ENCODE measurements around the gene RFC1. TPM values are rescaled to one million over a fixed set of nuclear protein-coding genes. Genes with fewer than 3 reads are reported as not detected.
"Not testable (repeated sequence)": the region's sequence is repeated elsewhere in the genome, so short reads cannot be mapped to it uniquely, and the experiment has no call there.

Gene RFC1
- polyA plus RNA-seq, 3 donors: 67.3 to 77.9 (median 68.0) TPM

- no peak for DNase-seq
These were observed 46.5 kb downstream of the RFC1 start for GRCh38 chr4:39319676-39320075.

- DNase-seq: no peak
These were observed 53.3 kb downstream of the RFC1 start for GRCh38 chr4:39312816-39313215.

DNA sequence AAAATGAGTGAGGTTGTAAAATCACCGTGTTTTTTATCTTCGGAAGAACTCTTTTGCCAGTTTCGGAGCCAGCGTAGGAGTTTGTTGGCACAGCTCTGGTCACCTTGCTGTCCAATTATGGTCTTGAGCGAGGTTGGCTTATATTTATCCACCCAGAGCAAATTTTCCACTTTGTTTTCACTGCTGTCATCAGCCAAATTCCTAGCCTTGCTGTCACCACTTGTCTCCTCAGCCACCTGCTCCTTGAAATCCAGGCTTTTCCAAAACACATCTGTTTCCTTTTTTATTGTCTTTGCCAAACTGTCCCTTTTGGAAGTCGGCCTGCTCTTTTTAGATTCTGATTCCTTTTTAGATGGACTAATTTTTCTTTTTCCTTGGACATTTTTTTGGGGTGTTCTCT, 57.6 kb downstream of the RFC1 start:
- DNase-seq: no peak

GRCh38 chr4:39305912-39306677, 60.1 kb downstream of the RFC1 start:
- DNase-seq: no peak

- no peak for DNase-seq
These were observed 61.5 kb downstream of the RFC1 start for GRCh38 chr4:39304651-39305050.

GRCh38 chr4:39303871-39304270, 62.3 kb downstream of the RFC1 start:
- DNase-seq: no peak

DNA sequence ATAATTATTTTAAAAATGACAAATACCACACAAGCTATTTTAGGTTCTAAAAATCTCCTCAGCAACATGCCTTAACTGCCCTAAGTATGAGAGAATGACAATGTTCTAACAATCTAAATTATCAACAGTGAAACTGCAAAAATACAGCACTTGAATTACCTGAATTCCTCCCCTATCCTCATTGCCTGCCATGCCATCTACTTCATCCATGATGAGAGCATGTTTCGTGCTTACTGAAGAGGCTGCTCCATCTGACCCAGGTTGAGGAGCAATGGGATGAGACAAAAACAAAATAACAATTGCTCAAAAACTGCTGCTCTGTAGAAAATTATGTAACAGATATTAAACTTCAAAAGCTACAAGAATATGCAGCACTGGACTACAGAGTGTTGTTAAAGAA, 63.3 kb downstream of the RFC1 start:
- no peak for DNase-seq

GRCh38 chr4:39295784-39296183, 70.4 kb downstream of the RFC1 start:
- DNase-seq: peak; percentile 11

GRCh38 chr4:39292433-39292832, 73.7 kb downstream of the RFC1 start:
- DNase-seq: not testable (repeated sequence)

DNA sequence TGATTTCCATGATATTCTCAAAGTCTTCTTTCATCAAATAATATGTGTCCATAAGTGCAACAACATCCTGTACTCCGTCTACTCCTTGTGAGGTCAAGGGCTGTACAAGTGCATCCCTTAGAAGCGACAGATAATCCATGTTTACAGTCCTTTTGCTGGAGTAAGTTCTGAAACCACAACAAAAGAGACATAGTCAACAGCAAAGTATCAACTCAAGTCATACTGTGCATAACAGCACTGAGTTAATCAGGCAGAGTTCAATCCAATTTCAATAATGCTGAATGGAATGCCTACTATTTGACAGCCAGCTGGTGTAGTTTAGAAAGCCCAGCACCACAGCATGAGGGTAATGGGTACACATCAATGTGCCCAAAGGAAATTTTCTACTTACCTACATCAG, 74.5 kb downstream of the RFC1 start:
- DNase-seq: no peak

DNA sequence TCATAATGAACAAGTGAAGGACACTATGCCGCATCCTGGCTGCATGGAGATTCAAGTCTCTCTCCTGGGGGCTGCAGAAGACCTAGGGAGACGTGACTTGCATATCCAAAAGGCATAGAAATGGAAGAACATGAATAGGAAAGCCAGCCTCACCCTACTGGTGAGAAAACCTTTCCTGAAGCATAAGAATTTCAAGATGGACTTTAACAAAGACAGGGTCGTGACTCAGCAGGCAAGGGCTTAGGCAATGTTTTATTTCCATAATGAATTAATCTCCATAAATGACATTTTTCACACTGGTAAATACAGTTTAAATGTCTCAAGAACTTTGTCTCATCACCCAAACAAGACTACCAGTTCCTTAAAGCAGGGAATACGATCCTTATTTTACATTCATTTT, 78.9 kb downstream of the RFC1 start:
- DNase-seq: no peak

GRCh38 chr4:39286263-39286662, 79.9 kb downstream of the RFC1 start:
- DNase-seq: no peak

DNA sequence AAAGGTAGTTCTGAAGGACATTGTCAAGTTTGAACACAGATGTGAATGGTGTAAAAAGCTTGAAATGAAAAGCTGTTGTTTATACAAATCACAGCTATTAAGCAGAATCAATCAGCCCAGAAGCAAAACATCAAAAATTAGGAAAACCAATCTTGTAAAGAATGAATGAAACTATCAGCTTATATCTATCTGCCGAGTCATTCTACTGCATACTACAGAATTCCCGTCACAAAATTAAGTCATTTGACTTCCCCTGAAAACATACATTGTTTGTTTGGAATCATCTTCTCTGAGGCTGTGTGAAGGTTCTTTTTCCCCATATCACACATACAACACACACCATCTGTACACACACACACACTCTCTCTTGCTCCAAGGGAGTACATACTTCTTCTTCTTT, 80.3 kb downstream of the RFC1 start:
- no peak for DNase-seq

DNA sequence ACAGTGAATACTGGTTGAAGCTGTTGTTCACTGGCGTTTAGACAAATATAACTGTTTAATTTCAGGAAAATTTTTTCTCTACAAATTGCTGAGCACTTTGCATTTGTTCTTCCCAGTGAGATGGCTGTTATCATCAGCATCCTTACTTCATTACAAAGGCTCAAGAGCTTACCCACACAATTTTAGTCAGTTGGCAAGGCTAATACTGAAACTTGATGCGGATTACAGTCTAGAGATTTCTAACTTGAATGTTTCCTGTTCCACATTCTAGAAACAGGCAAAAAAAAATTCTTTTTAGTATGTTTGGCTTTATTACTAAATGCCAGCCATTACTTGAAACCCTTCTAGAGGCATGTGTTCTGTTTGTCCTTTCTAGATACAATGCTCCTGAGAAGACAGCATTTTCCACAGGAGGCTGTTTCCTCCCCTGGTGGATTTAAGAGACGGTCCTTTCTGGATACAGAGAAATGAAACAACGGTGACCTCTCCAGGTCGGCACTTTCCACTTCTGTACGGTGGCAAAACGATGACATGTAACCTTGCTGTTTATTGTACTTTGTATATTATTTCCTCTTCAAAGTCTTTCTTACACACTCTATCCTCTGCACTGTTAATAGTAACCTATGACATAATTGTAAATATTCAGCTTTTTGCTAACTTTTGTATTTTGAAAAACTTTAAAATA, 80.9 kb downstream of the RFC1 start:
- no peak for DNase-seq

GRCh38 chr4:39280770-39281169, 85.4 kb downstream of the RFC1 start:
- no peak for DNase-seq

DNA sequence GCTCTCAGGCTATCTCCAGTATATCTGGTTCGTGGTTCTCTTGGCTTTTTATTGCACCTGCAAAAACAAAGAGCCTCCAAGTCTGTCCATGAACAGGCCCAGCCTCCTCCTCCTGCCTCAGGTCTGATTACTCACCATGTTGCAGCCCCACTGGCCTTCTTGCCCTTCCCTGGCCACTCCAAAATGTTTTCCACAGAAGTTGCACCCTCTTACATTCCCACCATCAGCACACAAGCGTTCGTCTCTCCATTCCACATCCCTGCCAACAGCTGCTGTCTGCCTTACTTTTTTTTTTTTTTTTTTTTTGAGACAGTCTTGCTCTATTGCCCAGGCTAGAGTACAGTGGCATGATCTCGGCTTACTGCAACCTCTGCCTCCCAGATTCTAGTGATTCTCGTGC, 86.7 kb downstream of the RFC1 start:
- no peak for DNase-seq

DNA sequence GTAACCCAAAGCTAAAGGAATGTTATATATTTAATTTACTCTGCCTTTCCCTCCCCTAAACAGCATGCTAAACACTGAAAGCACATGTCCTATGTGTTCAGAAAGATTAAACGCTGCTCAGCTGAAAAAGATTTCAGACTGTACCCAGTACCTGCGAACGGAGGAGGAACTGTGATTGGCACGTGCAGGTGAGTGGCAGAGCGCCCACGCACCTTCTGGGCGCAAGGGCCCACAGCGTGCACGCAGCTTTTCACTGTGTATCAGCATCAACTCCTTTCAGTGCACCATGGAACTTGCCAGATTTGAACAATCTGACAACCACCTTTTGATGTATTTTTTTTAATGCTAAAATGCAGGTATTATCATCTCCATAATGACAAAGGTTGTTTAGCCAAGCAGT, 87.7 kb downstream of the RFC1 start:
- DNase-seq: no peak

- DNase-seq: not testable (repeated sequence)
These were observed 88.5 kb downstream of the RFC1 start for GRCh38 chr4:39277661-39278060.

DNA sequence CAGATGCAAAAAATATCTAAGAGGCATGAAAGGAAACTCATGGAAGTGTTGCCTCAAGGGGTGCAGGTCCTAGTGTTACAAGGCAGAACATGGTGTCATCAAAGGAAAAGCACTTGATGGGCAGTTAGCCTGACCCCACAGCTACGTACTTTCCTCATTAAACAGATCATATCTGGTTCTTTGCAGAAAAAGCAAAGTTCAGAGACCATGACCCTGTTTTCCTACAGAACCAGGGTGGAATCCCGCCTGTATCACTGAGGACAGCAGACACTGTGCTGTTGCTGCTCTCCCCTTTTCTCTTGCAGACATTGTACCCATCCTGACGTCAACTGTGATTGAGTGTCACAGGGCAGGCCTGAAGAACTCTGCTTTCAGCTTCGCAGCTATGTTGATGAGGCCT, 91.7 kb downstream of the RFC1 start:
- DNase-seq: no peak

DNA sequence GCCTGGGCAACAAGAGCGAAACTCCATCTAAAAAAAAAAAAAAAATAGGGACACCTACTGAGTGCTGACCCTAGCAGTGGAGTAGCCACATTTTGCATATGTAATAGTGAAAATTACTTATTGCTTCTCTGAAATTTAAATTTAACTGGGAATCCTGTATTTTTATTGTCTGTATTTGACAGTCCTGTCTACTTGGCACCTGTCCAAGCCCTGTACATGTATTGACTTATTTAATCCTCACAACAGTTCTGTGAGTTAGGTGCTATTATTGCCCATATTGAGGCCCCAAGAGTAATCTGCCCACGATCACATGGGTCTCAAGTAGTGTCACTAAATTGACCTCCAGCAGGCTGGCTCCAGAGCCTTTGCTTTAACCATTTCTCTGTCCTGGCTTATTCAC, 102.3 kb downstream of the RFC1 start:
- DNase-seq: no peak

DNA sequence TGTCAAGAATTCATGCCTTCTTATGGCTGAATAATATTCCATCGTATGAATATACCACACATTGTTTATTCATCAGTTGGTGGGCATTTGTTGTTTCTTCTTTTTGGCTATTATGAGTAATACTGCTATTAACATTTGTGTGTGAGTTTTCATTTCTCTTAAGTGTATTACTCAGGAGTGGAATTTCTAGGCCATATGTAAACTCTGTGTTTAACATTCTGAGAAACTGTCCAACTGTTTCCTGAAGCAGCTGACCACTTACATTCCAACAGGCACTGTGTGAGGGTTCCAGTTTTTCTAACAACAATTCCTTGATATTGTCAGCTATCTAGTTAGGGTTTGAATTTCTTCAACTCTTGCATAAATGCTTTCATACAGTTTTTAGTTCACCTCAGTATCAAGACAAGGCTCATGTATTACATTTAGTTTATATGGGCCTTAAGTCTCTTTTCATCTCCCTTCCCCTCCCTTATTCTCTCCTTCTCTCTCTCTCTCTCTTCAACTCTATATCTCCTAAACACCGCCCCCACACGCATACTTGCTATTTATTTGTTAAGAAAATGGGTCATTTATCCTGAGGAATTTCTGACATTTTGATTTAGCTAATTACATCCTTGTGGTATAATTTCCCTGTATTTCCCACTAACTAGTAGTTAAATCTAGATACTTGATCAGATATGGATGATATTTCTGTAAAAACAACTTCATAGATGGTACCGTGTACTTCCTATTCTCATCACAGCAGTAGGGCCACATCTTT, 106.4 kb downstream of the RFC1 start:
- DNase-seq: peak; percentile 19

DNA sequence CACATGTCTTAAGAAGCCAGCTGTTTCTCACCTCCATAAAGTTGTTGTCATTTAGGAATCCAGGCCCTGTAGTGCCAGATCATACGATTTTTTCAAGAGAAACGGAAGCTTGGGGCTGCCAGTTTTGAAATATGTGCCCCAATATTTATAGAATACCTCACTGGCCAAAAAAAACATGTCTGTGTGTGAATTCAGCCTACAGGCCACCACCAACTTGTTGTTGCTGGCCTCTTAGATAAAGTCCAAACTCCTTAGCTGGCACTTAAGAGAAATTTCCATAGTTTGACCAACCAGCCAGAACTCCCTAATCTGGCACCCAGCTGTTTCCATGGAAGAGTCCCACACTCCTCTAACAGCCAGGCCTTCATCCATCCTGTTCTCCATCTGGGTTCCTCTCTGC, 109.7 kb downstream of the RFC1 start:
- DNase-seq: no peak

GRCh38 chr4:39255871-39256270, 110.3 kb downstream of the RFC1 start:
- DNase-seq: no peak
